Neutrophil (primary cell): ENCODE results near the gene CPD.
"Not testable (repeated sequence)": the region's sequence is repeated elsewhere in the genome, so short reads cannot be mapped to it uniquely, and the experiment has no call there.

ENCODE experiments used
- H3K27ac ChIP-seq: fragments of 200-600 bp; sonication (generic); 2 replicates; pipeline ENCODE4 v1.5.1; 2016; ENCODE audit warnings: mild to moderate bottlenecking, moderate library complexity
- H3K27me3 ChIP-seq: fragments of 200-600 bp; sonication (generic); 2 replicates; pipeline ENCODE4 v1.6.0; 2016; ENCODE audit warnings: mild to moderate bottlenecking
- H3K36me3 ChIP-seq: fragments of 200-600 bp; sonication (generic); 2 replicates; pipeline ENCODE4 v1.5.1; 2017
- H3K4me1 ChIP-seq, 2 experiments: fragments of 200-600 bp in 1 of 2; sonication (generic) in 1 of 2; 1 replicate in 1 of 2; 2 replicates in 1 of 2; pipeline versions ENCODE4 v1.5.1 to v1.6.1; 2013 to 2016; ENCODE audit warnings: low read depth in 1 of 2, low read length in 1 of 2, mild to moderate bottlenecking in 1 of 2, moderate library complexity in 1 of 2; ENCODE audit not compliant: control insufficient read depth in 1 of 2, insufficient read depth in 1 of 2
- H3K4me3 ChIP-seq, 2 experiments: fragments of 200-600 bp in 1 of 2; sonication (generic) in 1 of 2; 1 replicate in 1 of 2; 2 replicates in 1 of 2; pipeline ENCODE4 v1.5.1; 2013 to 2016; ENCODE audit warnings: low read depth in 1 of 2, low read length in 1 of 2, mild to moderate bottlenecking in 1 of 2, moderate library complexity in 1 of 2
- H3K9me3 ChIP-seq: fragments of 200-600 bp; sonication (generic); 2 replicates; pipeline ENCODE4 v1.5.1; 2016
- TF ChIP-seq, protein P1 (sequence below): fragments of 200-600 bp; sonication (generic); IDR thresholded peaks from 2 replicates; pipeline ENCODE4 v1.5.1; 2016; ENCODE audit warnings: antibody characterized with exemption

The CPD gene

DNA sequence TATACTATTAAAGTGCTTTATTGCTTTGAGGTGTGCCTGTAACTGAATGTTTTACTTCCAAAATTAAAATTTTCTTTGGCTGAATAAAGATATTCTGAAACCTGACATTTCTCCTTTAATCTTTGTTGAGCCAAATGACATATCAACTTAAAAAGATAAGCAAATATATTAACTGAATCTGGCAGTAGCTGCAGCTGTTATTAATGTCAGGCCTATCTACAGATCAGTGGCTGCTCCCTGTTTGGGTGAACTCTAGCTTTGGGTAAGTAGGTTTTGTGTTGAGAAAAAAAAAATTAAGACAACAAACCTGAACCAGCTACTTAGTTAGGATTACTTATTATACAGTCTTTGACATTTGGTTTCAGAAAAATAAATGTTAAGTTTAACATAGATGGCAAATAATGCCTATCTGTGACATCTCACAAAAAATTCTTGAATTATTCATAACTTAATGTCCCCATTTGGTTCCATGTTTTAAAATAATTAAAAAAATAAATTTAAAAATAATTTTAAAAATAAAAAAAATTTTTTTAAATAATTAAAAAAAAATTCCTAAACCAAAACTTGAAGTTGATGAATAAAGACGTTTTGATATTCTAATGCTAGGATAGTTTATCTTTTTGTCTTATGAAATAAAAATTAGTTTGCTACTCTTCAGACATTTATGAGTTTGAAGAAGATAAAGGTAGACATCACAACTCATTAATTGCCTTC lies 19.8 kb downstream of the CPD start:
- TF ChIP-seq, protein P1, sequence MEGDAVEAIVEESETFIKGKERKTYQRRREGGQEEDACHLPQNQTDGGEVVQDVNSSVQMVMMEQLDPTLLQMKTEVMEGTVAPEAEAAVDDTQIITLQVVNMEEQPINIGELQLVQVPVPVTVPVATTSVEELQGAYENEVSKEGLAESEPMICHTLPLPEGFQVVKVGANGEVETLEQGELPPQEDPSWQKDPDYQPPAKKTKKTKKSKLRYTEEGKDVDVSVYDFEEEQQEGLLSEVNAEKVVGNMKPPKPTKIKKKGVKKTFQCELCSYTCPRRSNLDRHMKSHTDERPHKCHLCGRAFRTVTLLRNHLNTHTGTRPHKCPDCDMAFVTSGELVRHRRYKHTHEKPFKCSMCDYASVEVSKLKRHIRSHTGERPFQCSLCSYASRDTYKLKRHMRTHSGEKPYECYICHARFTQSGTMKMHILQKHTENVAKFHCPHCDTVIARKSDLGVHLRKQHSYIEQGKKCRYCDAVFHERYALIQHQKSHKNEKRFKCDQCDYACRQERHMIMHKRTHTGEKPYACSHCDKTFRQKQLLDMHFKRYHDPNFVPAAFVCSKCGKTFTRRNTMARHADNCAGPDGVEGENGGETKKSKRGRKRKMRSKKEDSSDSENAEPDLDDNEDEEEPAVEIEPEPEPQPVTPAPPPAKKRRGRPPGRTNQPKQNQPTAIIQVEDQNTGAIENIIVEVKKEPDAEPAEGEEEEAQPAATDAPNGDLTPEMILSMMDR = no peak
- no peak overlapping the region for H3K27ac ChIP-seq
- H3K4me1 ChIP-seq = no peaks in the 10 kb centered on the region
- H3K36me3 ChIP-seq = peaks cover 5% of the 10 kb centered on the region
- H3K27me3 ChIP-seq = no peaks in the 10 kb centered on the region
- H3K4me3 ChIP-seq = no peak overlapping the region
- peaks cover 4% of the 10 kb centered on the region for H3K9me3 ChIP-seq

DNA sequence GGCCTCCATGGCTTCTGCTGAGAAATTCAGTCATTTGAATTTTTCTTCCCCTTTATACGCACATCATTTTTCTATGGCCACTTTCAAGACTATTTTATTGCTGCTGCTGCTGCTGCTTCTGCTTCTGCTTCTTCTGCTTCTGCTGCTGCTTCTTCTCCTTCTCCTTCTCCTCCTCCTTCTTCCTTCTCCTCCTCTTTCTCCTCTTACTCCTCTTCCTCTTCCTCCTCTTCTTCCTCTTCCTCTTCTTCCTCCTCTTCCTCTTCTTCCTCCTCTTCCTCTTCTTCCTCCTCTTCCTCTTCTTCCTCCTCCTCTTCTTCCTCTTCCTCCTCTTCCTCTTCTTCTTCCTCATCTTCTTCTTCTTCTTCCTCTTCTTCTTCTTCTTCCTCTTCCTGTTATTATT lies 22.4 kb downstream of the CPD start:
- peak overlapping the region in 1 of 2 experiments; percentile 9 for H3K4me3 ChIP-seq
- peaks cover 4% of the 10 kb centered on the region for H3K9me3 ChIP-seq
- H3K4me1 ChIP-seq = no peaks in the 10 kb centered on the region
- TF ChIP-seq, protein P1 = no peak
- no peaks in the 10 kb centered on the region for H3K27me3 ChIP-seq
- H3K27ac ChIP-seq = peak overlapping the region; percentile 79
- H3K36me3 ChIP-seq = peaks cover 6% of the 10 kb centered on the region

DNA sequence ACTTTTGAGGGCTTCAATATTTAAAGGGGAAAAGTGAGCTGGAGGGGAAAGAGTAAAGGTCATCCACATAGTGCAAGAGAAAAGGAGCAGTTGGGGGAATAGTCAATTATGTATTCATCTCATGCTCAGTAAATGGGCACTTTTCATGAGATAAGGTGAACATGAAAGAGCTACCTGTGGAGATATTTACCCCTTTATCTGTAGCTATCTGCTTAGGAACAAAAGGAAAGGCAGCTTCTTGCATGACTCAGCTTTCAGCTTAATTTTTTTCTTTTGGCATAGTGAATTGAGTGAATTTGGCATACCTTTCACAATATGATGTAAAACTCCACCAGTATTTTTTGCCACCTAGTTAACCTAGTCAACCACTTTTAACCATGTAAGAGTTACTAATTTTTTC lies 26.4 kb downstream of the CPD start:
- TF ChIP-seq, protein P1 = no peak
- Histone ChIP-seq H3K4me1 (no peaks in the 10 kb centered on the region), H3K9me3 (peaks cover 4% of the 10 kb centered on the region), H3K27me3 (no peaks in the 10 kb centered on the region), H3K27ac (peak overlapping the region; percentile 19), H3K36me3 (peaks cover 6% of the 10 kb centered on the region), H3K4me3 (no peak overlapping the region)

DNA sequence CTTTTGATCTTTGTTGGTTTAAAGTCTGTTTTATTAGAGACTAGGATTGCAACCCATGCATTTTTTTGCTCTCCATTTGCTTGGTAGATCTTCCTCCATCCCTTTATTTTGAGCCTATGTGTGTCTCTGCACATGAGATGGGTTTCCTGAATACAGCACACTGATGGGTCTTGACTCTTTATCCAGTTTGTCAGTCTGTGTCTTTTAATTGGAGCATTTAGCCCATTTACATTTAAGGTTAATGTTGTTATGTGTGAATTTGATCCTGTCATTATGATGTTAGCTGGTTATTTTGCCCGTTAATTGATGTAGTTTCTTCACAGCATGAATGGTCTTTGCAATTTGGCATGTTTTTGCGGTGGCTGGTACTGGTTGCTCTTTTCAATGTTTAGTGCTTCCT lies 31.9 kb downstream of the CPD start:
- H3K36me3 ChIP-seq, H3K4me3 ChIP-seq, H3K27ac ChIP-seq, H3K4me1 ChIP-seq, H3K27me3 ChIP-seq, H3K9me3 ChIP-seq: not testable (repeated sequence)

DNA sequence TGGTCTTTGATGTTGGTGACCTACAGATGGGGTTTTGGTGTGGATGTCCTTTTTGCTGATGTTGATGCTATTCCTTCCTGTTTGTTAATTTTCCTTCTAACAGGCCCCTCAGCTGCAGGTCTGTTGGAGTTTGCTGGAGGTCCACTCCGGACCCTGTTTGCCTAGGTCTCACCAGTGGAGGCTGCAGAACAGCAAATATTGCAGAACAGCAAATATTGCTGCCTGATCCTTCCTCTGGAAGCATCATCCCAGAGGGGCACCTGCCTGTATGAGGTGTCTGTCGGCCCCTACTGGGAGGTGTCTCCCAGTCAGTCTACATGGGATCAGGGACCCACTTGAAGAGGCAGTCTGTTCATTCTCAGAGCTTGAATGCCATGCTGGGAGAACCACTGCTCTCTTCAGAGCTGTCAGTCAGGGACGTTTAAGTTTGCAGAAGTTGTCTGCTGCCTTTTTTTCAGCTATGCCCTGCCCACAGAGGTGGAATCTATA lies 33.3 kb downstream of the CPD start:
- H3K27ac ChIP-seq, H3K27me3 ChIP-seq, H3K4me3 ChIP-seq, H3K36me3 ChIP-seq, H3K4me1 ChIP-seq, H3K9me3 ChIP-seq: not testable (repeated sequence)

DNA sequence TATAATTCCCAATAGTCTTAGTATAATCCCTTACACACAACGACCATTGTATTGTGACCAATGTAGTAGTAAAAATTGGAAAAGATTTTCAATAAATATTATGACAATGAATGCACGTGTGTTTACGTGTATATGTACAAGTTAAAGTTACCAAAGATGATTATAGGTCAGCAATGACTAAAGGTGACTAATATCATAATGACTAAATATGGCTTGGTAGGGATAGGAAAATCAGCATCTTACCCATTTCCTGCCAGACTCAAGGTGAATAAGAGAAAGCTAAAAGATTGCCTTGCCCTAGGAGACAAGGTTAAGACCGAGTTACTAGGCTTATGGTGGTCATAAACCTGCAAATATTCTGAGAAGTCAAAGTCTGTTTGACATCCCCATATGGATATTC lies 34.4 kb downstream of the CPD start:
- Histone ChIP-seq H3K27me3 (no peaks in the 10 kb centered on the region), H3K9me3 (no peaks in the 10 kb centered on the region), H3K27ac (no peak overlapping the region), H3K4me1 (peaks cover 5 to 8% of the 10 kb centered on the region in 2 experiments), H3K4me3 (no peak overlapping the region), H3K36me3 (no peaks in the 10 kb centered on the region)
- TF ChIP-seq, protein P1 = no peak
